GM12872 (cell line): Measurements from ENCODE around the gene MED13L.

Source experiments
- TF ChIP-seq, protein P1 (sequence below): IDR thresholded peaks from 3 replicates; pipeline ENCODE4 v1.5.1; 2011; ENCODE audit warnings: low read depth, mild to moderate bottlenecking, low read length, moderate library complexity; ENCODE audit not compliant: insufficient read depth

MED13L gene

DNA sequence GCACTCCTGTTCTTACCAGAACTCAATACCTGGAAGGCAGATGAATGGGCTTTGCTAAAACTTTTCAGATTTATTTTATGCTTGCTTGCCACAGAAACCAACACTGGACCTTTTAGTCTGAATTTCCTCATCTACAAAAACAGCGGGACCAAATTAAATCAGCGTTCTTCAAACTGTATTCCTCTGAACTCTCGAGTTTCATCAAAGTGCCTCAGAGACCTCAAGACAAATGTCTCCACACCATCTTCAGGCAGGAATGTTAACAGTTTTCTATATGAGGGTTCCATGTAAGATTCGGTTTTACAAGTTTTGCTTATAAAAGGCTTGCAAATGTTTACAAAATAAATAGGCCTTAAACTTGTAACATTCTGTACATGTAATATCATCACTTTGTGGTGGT lies 74.6 kb downstream of the MED13L start:
- TF ChIP-seq, protein P1, sequence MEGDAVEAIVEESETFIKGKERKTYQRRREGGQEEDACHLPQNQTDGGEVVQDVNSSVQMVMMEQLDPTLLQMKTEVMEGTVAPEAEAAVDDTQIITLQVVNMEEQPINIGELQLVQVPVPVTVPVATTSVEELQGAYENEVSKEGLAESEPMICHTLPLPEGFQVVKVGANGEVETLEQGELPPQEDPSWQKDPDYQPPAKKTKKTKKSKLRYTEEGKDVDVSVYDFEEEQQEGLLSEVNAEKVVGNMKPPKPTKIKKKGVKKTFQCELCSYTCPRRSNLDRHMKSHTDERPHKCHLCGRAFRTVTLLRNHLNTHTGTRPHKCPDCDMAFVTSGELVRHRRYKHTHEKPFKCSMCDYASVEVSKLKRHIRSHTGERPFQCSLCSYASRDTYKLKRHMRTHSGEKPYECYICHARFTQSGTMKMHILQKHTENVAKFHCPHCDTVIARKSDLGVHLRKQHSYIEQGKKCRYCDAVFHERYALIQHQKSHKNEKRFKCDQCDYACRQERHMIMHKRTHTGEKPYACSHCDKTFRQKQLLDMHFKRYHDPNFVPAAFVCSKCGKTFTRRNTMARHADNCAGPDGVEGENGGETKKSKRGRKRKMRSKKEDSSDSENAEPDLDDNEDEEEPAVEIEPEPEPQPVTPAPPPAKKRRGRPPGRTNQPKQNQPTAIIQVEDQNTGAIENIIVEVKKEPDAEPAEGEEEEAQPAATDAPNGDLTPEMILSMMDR = no peak

DNA sequence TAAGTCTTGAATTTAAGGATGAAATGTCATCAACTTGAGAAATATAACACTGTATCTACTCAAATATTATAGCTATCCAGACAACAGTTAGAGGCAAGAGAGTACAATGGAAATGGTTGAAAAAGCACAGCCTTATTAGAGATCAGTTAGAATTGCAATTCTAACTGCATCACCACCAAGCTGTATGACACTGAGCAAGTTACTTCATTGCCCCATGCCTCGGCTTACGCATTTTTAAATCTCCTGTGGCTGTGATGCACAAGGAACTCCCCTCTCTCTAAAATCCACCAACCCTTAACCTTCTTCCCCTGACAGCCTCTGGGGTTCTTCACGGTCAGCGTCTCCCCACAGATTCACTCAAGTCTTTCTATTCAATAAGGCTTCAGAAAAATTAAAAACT lies 75.1 kb downstream of the MED13L start:
- TF ChIP-seq, protein P1 = no peak

DNA sequence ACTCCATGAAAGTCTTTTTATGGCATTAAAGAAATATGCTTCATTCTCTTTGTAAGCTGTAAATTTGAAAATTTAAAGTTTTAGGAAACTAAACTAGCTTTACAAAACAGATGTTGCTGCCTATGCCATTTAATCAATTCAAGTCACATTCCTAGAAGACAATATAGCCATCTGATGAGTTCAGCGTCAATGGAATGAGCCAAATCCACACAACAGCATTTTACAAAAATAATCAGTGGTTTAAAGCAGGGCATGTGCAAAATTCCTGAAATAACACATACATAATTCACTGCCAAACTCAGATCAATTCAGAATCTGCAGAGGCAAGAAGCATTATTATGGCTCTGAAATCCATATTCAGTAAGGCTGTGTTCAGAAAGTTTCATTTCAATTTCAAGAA lies 75.6 kb downstream of the MED13L start:
- TF ChIP-seq, protein P1 = no peak

DNA sequence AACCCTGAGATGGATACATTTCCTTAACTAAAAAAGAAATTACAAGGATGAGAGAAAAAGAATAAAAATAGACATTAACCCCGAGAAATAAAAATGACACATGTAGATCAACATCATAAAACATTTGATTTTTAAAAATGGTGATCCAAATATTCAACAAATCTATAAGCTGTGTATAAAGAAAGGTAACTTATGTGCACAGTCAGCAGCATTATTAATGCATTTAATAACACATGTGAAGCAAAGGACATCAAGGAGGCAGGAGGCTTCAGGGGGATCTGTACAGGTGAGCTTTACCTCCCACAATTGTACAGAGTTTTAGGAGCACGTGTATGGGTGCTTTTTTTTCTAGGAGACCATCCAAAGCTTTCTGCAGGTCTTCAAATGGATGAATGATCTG lies 76.1 kb downstream of the MED13L start:
- TF ChIP-seq, protein P1 = no peak

DNA sequence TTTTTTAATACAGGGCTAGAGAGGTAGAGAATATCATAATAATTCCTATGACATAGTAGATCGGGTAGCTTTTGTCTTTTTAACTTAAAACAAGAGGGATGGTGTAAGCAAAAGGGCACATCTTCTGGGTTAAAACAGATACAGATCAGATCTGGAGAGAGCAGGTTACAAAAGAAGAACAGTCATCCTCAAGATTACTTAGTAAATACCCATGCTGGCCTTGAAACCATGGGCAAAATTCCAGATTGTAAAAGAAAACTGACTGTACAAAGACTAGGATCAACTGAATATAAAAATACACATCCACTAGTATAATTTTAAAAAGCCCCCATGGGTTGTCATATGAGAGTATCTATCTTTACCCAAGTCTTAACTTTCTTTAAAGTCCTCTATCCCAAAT lies 76.7 kb downstream of the MED13L start:
- TF ChIP-seq, protein P1 = no peak

DNA sequence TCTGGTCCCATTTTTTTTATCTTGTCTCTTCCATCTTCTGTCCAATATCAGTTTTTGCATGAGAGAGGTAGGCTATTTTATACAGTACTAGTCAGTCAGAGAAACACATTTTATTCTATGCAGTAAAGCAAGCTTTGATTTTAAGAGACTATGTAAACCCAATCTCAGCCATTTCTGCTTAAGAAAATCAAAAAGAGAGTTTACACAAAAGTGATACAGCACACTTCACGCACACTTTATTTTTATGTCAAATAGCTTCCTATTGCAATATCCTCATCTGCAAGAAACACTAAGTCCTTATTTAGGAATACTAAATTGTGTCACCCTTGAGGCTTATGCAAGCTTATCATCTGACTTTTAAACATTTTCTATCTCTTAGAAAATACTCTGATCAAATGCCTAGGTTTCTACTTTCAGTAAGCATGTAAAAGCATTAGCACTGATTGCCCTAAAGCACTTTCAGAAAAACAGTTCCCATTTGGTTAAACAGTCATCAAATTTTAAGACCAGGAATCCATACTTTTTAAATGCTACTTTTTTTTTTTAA lies 78.3 kb downstream of the MED13L start:
- TF ChIP-seq, protein P1 = no peak

DNA sequence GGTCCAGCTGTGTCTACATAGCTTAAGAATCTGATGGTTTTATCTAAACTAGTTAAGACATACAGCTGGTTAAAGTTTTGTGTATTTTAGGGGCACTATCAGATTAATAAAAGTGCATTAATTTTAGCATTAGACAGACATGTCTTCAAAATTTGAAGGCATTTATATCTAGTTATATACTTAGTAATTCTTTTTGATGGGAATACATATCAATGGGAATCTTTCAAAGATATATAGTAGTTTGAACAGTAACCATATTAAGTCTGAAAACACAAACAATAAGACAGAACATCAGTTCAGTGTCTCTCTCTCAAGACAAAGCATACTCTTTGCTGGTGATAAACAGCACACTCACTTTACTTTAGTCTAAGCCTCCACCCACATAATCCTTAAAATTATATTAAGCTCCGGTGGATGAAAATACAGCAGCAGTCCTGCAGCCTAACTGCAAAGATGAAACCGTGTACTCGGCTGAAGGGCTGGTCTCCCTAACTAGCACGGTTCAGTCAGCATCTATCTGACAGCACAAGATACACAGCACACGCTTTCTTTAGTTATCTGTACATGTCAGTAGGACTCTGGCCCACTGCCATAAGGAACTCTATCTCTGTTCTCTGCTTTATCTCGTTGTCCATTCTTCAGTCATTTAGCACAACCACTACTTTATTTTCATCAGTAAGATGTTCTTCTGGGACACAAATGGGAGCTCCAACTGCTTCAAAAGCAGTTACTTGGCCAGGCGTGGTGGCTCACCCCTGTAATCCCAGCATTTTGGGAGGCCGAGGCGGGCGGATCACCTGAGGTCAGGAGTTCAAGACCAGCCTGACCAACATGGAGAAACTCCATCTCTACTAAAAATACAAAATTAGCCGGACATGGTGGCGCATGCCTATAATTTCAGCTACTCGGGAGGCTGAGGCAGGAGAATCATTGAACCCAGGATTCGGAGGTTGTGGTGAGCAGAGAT lies 80.5 kb downstream of the MED13L start:
- TF ChIP-seq, protein P1 = no peak
